ENCODE measurements around the gene SPI1.
A peak's percentile ranks its signal among the peaks of the same experiment; 100 is the strongest.

The SPI1 gene

DNA sequence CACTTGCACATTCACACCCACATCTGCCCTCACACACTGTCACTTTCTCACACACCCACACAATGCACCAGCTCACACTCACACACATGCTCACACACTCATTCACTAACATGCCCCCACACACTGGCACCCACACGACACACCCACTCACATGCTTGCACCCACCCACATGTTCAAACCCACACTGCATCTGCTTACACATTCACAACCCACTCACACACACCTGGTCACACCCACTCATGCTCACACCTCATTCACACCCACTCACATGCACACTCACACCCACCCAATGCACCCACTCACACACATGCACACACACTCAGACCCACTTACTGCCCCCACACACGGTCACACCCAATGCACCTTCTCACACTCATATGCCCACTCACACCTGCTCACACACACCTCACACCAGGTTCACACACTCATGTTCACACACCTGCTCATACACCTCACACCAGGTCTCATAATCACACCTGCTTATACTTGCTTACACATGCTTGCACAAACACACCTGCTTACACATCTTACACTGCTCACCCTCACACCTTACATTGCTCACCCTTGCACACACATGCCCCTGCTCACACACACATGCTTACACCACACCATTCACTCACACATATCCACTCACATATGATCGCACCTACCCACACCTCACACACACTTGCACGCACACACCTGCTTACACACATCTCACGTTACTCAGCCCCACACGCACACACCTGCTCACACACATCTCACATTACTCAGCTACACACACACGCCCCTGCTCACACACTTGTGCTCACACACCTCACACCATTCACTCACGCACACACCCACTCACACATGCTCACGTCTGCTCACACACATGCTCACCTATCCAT lies 22.0 kb downstream of the SPI1 start:
- no peak for DNase-seq

DNA sequence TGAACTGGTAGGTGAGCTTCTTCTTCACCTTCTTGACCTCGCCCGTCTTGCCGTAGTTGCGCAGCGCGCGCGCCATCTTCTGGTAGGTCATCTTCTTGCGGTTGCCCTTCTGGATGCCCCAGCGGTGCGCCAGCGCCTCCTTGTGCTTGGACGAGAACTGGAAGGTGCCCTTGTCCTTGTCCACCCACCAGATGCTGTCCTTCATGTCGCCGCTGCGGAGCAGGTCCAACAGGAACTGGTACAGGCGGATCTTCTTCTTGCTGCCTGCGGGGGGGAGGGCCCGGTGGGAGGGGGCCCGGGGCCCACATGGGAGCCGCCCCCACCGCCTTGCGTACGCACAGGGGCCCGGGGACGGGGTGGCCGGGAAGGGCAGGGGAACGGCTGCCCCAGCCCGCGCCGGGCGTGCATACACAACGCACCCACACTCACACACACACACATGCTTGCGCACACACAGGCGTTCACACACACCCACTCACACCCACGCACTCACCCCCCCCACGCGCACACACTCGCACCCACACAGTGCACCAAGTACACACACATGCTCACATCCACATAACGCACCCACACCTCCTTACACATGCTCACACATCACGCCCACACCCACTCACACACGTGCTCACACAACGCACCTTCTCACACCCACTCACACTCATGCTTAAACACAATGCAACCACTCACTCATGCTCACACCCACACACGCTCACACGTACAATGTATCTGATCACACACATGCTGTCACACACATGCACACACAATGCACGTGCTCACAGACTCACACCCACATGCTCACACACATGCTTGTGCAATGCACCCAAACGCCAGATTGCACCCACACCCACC lies 22.8 kb downstream of the SPI1 start:
- peak; percentile 95 for DNase-seq

DNA sequence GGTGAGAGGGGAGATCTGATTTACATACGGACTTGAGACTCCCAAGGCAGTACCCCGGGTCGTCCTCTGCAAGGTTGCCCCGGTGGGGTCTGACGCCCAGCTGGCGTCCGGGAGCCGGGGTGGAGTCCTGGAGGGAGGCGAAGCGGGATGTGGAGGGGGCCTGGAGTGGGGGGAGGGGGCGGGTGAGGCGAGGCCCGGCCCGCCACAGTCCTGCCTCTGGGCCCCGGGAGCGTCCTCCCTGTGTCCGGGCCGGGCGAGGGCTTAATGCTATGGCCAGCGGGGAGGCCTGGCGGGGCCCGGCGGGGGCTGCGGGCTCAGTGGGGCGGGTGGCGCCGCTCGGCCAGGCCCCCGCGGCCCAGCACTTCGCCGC lies 23.4 kb downstream of the SPI1 start:
- no peak for DNase-seq

DNA sequence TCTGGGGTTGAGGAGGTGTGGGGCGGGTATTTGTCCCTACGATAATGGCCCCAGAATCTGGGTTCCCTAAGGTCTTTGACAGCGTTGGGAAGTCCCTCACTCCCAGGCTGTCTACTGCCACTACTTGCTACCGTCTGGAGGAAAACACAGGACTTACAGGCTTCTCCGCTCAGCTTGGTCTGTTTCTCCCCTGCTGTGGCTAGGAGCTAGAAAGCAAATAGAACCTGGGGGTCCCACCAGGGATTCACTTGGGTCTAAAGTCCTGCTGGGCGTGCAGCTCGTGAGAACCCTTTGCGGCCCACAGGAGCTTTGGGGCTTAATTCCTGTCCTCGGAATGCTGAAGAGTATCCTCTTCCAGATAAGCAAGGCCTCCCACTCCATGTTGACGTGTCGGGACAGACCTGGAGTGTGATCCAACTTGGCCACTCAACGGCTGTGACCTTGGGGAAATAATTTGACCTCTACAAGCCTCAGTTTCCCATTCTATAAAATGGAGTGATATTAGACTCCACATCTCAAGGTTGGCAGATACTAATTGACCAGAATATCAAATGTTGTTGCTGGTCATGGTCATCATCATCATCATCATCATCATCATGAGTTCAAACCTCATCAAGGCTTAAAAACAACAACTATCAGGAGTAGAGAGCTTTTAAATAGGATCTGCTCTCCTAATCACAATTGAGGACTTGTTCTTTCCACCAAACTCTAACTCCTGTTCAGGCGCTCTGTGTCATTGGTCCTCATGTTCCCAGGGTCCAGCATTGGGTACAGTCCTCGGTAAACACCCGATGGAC lies 24.2 kb downstream of the SPI1 start:
- no peak for DNase-seq

DNA sequence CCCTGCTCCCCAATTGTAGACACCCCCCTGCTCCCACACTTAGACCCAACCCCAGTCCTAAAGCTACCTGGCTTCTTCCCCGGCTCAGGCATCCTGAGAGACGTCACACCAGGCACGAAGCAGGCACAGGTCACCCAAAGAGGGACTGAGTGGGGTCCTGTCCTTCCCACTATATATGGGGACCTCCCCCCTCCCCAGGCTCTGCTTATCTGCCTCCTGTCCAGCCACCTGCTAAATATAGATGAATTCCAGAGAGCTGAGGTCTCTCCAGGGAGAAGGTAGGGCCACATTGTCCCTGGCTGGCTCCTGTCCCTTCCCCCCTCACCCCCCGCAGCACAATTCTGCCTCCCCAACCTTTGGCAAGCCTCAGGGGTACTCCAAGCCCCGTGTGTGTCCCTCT lies 25.8 kb downstream of the SPI1 start, which contains the start of gene MYBPC3:
Gene MYBPC3 (minus strand): TSS at position 147 of the 400 bp plus-strand sequence. CDS start 55 bp downstream, at position 92.
- no peak for DNase-seq

DNA sequence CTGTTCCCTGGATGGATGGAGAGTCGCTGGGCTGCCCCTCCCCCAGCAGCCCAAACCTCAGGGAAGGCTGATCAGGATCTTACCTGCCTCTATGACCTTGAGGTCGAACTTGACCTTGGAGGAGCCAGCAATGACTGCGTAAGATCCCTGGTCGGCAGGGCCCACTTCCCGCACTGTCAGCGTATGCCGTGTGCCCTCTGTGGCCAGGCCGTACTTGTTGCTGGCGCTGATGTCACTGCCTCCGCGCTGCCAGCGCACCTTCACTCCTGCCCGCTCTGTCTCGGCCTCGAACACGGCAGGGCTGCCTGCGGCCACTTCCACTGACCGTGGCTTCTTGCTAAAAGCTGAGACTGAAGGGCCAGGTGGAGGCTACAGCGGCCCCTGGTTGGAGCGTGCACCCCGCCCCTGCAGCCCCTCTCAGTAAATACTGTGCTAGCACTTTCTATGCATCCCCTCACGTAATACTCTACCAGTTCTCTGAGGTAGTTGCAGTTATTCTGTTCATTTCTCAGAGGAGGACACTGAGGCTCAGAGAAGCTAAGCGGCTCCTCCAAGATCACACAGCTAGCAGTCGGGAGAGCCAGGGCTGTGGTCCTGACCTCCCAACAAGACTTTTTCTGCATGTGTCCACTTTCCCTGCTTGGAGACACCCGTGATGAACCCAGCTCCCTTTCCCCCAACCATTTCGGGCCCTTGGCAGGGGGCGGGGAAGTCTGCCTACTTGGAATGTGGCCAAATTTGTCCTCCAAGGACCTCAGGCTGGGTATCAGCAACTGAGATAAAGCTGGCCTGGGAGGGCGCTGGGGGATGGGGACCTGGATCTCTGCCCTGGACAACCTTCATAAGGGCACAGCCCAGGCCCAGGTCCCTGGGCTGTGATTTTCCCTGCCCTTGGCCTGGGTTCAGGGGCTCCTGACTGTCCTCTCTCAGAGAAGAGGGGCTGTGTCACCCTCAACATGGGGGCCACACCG lies 26.9 kb downstream of the SPI1 start:
- no peak for DNase-seq

DNA sequence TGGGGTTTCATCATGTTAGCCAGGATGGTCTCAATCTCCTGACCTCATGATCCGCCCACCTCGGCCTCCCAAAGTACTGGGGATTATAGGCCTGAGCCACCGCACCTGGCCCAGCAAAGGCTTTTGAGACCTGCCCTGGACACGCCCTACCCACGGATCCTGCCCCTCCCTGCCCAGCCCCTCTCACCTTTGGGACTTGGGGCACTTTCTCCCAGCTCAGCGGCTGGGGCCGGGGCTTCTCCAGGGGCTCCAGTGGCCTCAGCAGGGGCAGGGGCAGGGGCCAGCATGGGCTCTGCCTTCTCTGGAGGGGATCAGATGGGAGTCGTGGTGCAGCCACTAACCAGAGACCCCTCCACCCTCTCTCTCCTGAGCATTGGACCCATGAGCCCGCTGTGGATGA lies 28.0 kb downstream of the SPI1 start:
- no peak for DNase-seq

DNA sequence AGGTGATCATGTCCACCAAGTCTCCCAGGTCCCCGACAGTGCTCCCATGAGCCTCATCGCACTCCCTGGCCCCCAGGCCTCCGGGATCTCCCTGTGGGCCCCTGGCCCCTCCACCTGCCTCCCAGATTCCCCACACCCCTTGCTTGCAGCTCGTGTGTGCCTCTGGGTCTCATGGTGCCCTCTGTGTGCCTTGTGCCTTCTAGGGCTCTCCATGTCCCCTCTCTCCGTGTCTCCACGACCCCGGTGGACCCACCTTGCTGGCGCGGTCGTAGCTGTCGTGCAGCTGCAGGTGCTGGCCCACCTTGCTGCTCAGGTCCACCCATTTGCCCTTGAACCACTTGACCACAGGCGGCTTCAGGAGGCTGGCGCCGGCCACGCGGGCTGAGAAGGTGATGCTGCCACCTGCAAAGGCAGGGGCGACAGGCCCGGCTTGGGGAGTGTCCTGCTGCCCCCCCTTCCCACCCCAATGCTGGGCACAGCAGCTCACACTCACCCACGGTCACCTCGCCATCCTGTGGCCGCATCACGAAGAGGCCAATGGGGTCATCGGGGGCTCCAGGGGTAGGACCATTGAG lies 28.7 kb downstream of the SPI1 start:
- DNase-seq: no peak

DNA sequence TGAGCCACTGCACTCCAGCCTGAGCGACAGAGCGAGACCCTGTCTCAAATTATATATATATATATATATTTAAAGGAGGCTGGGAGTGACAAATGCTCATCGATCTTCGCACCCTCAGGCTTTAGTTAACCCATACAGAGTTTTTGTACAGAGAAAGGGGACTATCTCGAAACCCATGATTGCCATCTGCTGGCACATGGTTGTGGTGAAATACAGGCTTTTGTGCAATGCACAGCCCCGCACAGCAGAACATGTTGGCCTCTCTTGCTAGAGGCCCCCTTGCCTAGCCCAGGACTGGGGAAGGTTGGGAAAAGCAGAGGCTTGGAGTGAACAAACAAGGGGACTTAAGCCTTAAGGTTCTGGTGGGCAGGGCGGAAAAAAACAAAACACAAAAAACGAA lies 29.5 kb downstream of the SPI1 start:
- peak; percentile 54 for DNase-seq

DNA sequence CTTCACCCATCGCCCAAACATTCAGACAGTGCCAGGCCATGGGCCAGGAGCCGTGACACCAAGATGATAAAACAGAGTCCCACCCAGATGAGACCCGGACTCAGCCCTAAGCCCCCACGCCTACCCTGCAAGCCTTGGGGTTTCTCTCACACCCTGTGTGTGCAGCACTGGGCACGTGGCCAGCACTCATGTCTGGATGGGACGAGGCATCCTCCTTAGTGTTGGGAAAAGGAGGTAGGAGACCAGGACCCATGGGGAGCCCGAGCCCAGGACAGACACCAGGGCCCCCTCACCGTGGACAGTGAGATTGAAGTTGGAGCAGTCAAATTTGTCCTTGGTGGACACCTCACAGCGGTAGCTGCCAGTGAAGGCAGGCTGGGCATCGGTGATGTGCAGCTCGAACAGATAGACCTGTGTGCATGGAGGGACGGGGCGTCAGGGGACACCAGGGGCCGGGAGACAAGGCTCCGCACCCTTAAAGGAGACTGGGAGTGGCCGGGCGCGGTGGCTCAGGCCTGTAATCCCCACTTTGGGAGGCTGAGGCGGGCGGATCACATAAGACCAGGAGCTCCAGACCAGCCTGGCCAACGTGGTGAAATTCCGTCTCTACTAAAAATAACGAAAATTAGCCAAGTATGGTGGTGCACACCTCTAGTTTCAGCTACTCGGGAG lies 30.1 kb downstream of the SPI1 start:
- no peak for DNase-seq

DNA sequence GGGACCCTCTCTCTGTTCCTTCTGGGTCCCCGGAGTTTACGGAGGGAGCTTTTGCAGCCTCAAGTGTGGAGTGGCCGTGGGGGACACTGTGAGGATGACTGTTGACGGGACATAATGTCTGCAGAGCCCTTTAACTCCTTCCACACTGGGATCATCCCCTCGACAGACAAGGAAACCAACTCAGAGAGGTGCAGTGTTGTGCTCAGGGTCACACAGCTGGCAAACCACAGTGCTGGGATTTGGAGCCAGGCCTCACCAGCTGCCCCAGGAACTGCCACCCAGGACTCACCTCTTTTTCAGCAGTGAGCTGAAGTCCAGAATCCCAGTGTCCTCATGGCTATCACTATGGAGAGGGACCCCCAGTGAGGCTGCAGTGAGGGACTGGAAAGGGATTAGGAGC lies 31.2 kb downstream of the SPI1 start:
- no peak for DNase-seq

DNA sequence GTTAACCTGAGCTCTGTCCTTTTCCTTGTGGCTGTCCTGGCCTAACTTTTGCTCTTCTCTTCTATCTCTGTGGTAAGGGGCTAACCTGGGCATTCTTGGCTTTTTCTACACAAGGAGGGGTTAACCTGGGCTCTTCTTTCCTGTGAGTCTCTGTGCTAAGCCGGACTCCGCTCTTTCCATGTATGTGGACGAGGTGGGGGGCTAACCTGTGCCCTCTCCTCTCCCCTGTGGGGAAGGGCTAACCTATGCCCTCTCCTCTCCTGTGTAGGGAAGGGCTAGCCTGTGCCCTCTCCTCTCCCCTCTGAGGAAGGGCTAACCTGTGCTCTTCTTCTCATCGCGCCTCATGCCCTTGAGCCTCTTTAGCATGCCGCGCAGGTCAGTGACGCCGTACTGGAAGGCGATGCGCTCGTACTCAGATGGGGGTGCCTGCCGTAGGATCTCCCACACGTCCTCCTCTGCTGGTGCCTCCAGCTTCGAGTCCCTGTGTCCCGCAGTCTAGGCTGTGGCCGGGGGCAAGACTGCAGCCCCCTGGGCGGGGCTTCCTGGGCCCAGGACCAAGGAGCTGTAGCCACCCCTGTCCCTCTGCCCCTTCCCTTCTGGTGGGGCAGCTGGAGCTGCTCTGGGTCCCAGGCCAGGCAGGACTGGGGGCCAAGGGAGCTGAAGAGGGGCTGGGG lies 32.3 kb downstream of the SPI1 start:
- no peak for DNase-seq

DNA sequence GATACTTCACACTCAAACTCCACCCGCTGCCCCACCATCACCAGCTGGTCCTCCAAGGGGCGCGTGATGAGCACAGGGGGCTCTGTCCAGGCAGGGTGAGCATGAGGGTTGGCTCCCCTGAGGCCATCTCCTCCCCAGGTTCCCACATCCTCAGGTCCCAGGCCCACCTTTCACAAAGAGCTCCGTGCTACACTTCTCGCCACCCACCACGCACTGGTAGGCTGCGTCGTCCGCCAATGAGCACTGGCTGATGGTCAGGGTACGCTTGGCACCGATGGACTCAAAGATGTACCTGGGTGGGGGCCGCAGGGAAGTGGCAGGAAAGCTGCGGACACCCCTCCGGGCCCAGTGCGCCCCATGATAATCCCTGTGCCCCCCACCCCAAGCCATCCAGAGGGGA lies 35.5 kb downstream of the SPI1 start:
- DNase-seq: no peak

DNA sequence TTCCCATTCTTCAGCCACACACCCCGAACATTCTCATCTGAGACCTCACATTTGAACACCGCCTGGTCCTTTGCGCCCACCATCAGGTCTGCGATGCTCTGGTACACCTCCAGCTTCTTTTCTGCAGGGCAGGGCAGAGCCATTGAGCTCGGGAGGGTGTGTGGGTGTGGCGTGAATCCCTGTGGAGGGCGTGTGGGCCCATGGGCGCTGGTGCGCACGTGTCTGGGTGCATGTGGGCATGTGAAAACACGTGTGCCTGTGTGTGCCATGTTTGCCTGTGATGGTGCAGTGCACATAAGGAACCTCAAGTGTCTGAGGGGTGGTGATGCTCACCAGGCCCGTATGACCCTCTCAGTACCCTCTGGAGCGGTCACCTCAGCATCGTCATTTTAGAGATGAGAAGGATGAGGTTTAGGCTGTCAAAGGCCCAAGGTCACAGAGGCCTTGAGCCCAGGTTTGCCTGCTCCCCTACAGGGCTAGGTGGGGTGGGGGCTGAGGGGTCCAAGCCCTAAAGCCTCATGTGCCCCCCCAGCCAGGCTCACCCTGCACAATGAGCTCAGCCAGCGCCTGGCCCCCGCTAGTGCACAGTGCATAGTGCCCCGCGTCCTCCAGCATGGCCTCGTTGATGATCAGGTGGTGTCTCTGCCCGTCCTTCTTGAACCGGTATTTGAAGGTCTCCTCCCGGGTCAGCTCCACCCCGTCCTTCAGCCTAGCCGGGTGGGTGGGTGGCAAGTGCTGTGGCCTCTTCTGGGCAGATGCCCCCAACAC lies 36.1 kb downstream of the SPI1 start:
- no peak for DNase-seq

DNA sequence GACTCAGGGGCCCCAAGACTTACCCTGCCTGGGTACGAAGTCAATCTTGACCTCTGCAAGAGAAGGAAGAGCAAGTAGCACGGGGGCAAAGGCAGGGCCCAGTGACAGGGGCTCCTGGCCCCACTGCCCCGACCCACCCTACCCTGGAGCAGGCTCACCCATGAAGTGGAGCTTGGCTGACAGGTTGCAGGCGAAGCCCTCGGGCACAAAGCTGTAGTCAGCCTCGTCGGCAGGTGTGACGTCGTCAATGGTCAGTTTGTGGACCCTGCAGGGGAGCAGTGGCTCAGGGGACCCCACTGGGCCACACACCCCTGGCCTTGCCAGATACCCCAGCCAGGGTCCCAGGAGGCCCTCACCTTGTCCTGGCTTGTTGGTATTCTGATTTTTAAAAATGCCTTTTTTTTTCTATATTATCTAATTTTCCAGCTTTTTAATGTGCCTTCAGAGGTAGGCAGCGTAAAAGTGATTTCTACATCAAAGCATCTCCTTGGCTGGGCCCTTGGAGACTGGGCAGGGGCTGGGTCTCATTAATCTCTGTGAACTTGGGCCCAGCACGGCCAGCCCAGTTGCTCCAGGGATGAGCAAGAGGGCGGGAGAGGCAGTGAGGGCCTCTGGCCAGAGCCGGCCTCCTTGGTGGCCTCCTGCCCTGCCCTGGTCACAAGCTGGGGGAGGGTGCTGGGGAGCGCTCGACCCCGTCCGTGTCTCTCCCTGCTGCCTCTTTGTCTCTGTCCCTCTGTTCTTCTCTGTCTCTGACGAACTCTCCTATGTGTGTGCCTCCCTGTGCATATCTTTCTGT lies 37.2 kb downstream of the SPI1 start:
- no peak for DNase-seq

DNA sequence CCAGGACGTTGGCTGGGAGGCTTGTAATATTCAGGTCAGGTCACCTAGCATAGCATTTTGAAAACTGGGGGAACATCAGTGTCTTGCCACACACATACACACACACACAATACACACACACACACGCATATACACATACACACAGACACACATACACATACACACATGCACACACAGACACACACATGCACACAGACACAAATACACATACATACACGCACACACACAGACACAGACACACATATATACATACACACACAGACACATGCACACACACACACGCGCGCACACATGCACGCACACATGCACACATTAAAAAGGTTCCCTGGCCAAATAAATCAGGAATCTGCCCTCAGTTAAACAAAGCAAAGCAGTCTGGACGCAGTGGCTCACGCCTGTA lies 38.3 kb downstream of the SPI1 start:
- DNase-seq: no peak

DNA sequence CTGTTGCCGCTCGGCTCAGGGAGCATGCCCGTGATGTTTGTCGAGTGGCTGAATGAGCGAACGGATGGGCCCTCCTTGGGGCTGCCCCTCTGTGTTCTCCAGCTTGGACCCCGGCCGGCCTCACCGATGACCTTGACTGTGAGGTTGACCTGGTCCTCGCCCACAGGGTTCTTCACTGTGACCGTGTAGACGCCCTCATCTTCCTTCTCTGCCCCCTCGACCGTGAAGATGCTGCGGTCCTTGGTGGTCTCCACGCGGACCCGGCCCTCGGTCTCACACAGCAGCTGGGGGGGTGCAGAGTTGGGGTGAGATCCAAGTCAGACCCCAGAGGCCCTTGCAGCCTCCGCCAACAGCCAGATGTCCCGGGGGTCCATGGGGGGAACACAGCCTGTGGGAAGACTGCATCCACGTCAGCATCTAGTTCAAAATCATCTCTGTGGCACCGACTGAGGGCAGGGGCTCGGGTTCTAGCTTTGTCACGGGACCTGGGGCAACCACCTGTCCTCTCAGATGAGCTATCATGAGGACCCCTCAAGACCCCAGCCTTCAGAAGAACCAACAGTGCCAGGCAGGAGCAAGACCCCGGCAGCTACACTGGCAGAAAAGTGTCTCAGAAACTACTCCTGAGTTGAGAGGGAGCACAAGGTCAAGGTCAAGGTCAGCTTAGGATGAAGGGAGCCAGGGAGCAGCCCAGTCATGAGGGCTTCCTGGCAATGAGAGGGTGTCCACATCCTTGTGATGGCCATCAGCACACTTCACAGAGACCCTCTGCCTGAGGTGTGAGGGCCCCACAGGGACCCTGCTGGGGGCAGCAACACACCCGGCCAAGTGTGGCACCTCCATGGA lies 39.7 kb downstream of the SPI1 start:
- no peak for DNase-seq

All from NCI-H69 (cell line).